Suprapubic skin (tissue), 4 donors: ENCODE results near the gene BACE1. TPM values are rescaled to one million over a fixed set of nuclear protein-coding genes. Genes with fewer than 3 reads are reported as not detected.

ENCODE experiments used
- DNase-seq, 2 donors: peaks; one replicate each; pipeline ENCODE4 v3.0.0-alpha.2; 2019; ENCODE audit warnings: low spot score in 2 of 2
- H3K27ac ChIP-seq: fragments of 200-600 bp; sonication (generic); one replicate; pipeline ENCODE4 v1.5.1; 2019
- H3K27me3 ChIP-seq: fragments of 200-600 bp; sonication (generic); one replicate; pipeline ENCODE4 v1.5.1; 2019
- H3K36me3 ChIP-seq: fragments of 200-600 bp; sonication (generic); one replicate; pipeline ENCODE4 v1.5.1; 2019
- H3K4me1 ChIP-seq: fragments of 200-600 bp; sonication (generic); one replicate; pipeline ENCODE4 v1.5.1; 2019
- H3K4me3 ChIP-seq: fragments of 200-600 bp; sonication (generic); one replicate; pipeline ENCODE4 v1.5.1; 2019; ENCODE audit warnings: mild to moderate bottlenecking
- H3K9me3 ChIP-seq: fragments of 200-600 bp; sonication (generic); one replicate; pipeline ENCODE4 v1.5.1; 2019
- EP300 ChIP-seq: sonication (generic); formaldehyde crosslinking; IDR thresholded peaks from one replicate; pipeline ENCODE4 v1.6.1; 2017; ENCODE audit warnings: antibody characterized with exemption
- POLR2A ChIP-seq, 2 donors: fragments of 450-650 bp; IDR thresholded peaks; one replicate each; pipeline ENCODE4 v1.6.1; 2017; ENCODE audit warnings: antibody characterized with exemption in 2 of 2, mild to moderate bottlenecking in 2 of 2, moderate library complexity in 2 of 2
- POLR2AphosphoS5 ChIP-seq, 3 donors: sonication (generic); formaldehyde crosslinking; IDR thresholded peaks; one replicate each; pipeline ENCODE4 v1.6.1; 2017; ENCODE audit warnings: antibody characterized with exemption in 3 of 3
- WGBS: methylation state at CpG from one replicate; pipeline ENCODE4 v1.1.5; 2018; 5-methylcytosine and 5-hydroxymethylcytosine counted together
- total RNA-seq, 4 donors: library from RNA; depleted of rRNA; stranded (reverse); fragments of >200 nt; gene quantifications; one replicate each; pipeline ENCODE4 v1.1.0, GENCODE V29; 2016
- TF ChIP-seq, protein P1 (sequence below), 2 donors: fragments of 200-600 bp in 1 of 2; fragments of 450-650 bp in 1 of 2; sonication (generic) in 1 of 2; IDR thresholded peaks; one replicate each; pipeline ENCODE4 v1.5.1; 2016 to 2019; ENCODE audit warnings: antibody characterized with exemption in 2 of 2, mild to moderate bottlenecking in 1 of 2, moderate library complexity in 1 of 2

Gene BACE1
- total RNA-seq, 4 donors from 2014 or later = 13.8 to 35.6 (median 18.0) TPM

GRCh38 chr11:117259417-117259816 is 56.6 kb downstream of the BACE1 start:
- Histone ChIP-seq H3K4me1 (no peaks in the 10 kb centered on the region), H3K4me3 (no peak overlapping the region), H3K9me3 (no peaks in the 10 kb centered on the region), H3K27ac (no peak overlapping the region), H3K27me3 (no peaks in the 10 kb centered on the region), H3K36me3 (peaks cover 38% of the 10 kb centered on the region)
- TF ChIP-seq EP300 (no peak), POLR2AphosphoS5 (IDR thresholded peaks at IDR 0.05) (no peak), POLR2A (IDR thresholded peaks at IDR 0.05) (no peak)
- TF ChIP-seq, protein P1, sequence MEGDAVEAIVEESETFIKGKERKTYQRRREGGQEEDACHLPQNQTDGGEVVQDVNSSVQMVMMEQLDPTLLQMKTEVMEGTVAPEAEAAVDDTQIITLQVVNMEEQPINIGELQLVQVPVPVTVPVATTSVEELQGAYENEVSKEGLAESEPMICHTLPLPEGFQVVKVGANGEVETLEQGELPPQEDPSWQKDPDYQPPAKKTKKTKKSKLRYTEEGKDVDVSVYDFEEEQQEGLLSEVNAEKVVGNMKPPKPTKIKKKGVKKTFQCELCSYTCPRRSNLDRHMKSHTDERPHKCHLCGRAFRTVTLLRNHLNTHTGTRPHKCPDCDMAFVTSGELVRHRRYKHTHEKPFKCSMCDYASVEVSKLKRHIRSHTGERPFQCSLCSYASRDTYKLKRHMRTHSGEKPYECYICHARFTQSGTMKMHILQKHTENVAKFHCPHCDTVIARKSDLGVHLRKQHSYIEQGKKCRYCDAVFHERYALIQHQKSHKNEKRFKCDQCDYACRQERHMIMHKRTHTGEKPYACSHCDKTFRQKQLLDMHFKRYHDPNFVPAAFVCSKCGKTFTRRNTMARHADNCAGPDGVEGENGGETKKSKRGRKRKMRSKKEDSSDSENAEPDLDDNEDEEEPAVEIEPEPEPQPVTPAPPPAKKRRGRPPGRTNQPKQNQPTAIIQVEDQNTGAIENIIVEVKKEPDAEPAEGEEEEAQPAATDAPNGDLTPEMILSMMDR (IDR thresholded peaks at IDR 0.05) = no peak
- DNase-seq = no peak
- 56% methylated on average over 1 of the region's 1 CpG for WGBS

- DNase-seq = no peak
- H3K4me1 ChIP-seq = no peaks in the 10 kb centered on the region
- H3K27me3 ChIP-seq = no peaks in the 10 kb centered on the region
- H3K9me3 ChIP-seq = no peaks in the 10 kb centered on the region
- WGBS = 93% methylated on average over 2 of the region's 2 CpGs
- no peak overlapping the region for H3K4me3 ChIP-seq
- H3K27ac ChIP-seq = no peak overlapping the region
- TF ChIP-seq POLR2A (IDR thresholded peaks at IDR 0.05) (no peak), POLR2AphosphoS5 (IDR thresholded peaks at IDR 0.05) (no peak), EP300 (no peak)
- TF ChIP-seq, protein P1 (IDR thresholded peaks at IDR 0.05) = no peak
- H3K36me3 ChIP-seq = peaks cover 41% of the 10 kb centered on the region
Observed at GRCh38 chr11:117258576-117258975, 57.5 kb downstream of the BACE1 start.

GRCh38 chr11:117256573-117256972 is 59.5 kb downstream of the BACE1 start:
- Histone ChIP-seq H3K9me3 (no peaks in the 10 kb centered on the region), H3K4me1 (no peaks in the 10 kb centered on the region), H3K4me3 (no peak overlapping the region), H3K27ac (no peak overlapping the region), H3K27me3 (no peaks in the 10 kb centered on the region), H3K36me3 (peaks cover 40% of the 10 kb centered on the region)
- TF ChIP-seq POLR2A (IDR thresholded peaks at IDR 0.05) = no peak
- no peak for TF ChIP-seq EP300
- TF ChIP-seq, protein P1 (IDR thresholded peaks at IDR 0.05) = no peak
- TF ChIP-seq POLR2AphosphoS5 (IDR thresholded peaks at IDR 0.05) = no peak
- no peak for DNase-seq
- WGBS = 50% methylated on average over 2 of the region's 2 CpGs

DNA sequence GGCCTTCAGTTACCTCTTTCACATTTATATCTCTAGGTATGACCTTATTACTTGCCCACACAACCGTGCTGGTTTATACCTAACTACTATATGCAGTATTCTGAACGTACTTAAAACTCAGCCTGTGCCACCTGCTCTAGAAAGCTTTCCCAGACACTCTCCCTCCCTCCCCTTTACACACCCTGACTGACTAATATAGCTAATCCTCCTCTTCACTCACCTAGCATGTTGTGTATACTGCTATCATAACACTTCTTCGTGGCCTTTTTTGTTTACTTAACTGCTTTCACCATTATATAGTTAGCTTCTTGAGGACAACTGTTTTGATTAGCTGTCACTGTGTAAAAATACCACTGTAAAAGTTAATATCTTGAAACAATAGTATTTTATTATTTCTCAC is 60.1 kb downstream of the BACE1 start:
- Histone ChIP-seq H3K27me3 (no peaks in the 10 kb centered on the region), H3K9me3 (no peaks in the 10 kb centered on the region), H3K27ac (no peak overlapping the region), H3K4me3 (no peak overlapping the region), H3K36me3 (peaks cover 34% of the 10 kb centered on the region), H3K4me1 (no peaks in the 10 kb centered on the region)
- WGBS = 86% methylated on average over 3 of the region's 3 CpGs
- DNase-seq = no peak
- TF ChIP-seq POLR2AphosphoS5 (IDR thresholded peaks at IDR 0.05) = no peak
- TF ChIP-seq EP300 = no peak
- no peak for TF ChIP-seq POLR2A (IDR thresholded peaks at IDR 0.05)
- TF ChIP-seq, protein P1 (IDR thresholded peaks at IDR 0.05) = no peak

DNA sequence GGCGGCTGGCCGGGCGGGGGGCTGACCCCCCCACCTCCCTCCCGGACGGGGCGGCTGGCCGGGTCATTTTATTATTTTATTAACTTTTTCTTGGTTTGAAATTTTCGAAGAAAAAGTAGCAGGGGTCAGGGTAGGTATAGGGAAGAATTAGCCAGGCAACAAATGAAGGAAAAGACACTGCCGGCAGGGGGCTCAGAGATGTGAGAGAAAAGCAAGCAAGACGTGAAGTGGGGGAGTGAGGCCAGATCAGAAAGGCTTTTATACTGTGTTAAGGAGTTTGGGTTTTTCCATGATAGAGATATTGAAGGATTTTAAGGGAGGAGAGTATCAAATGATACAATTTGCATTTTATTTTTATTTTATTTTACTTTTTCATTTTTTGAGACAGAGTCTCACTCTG is 64.5 kb downstream of the BACE1 start:
- Histone ChIP-seq H3K27me3 (no peaks in the 10 kb centered on the region), H3K27ac (no peak overlapping the region), H3K9me3 (no peaks in the 10 kb centered on the region), H3K4me1 (no peaks in the 10 kb centered on the region), H3K4me3 (no peak overlapping the region), H3K36me3 (peaks cover 56% of the 10 kb centered on the region)
- WGBS = 91% methylated on average over 10 of the region's 10 CpGs
- DNase-seq = no peak
- no peak for TF ChIP-seq EP300
- TF ChIP-seq, protein P1 (IDR thresholded peaks at IDR 0.05) = no peak
- TF ChIP-seq POLR2AphosphoS5 (IDR thresholded peaks at IDR 0.05) = no peak
- TF ChIP-seq POLR2A (IDR thresholded peaks at IDR 0.05) = no peak
